ENCODE results near the gene TAT.
"Not testable (repeated sequence)": the region's sequence is repeated elsewhere in the genome, so short reads cannot be mapped to it uniquely, and the experiment has no call there.

The TAT gene

GRCh38 chr16:71609066-71609465 lies 32.2 kb upstream of the TAT start:
- no peak overlapping the region for H3K4me3 ChIP-seq (ENCODE audit: insufficient read depth, low read depth, low read length, poor library complexity, severe bottlenecking)

GRCh38 chr16:71600822-71601221 lies 23.9 kb upstream of the TAT start:
- Histone ChIP-seq H3K27ac (ENCODE audit: insufficient read depth, low read length, poor library complexity, severe bottlenecking) (no peak overlapping the region), H3K27me3 (replicated peaks; ENCODE audit: control insufficient read depth, insufficient read depth, low read length, poor library complexity, severe bottlenecking) (no peaks in the 10 kb centered on the region), H3K4me3 (ENCODE audit: insufficient read depth, low read depth, low read length, poor library complexity, severe bottlenecking) (no peak overlapping the region), H3K36me3 (ENCODE audit: control insufficient read depth, insufficient read depth, low read length) (no peaks in the 10 kb centered on the region), H3K4me1 (ENCODE audit: control insufficient read depth, insufficient read depth, low read length, poor library complexity, severe bottlenecking) (no peaks in the 10 kb centered on the region), H3K9me3 (ENCODE audit: control insufficient read depth, low read length) (no peaks in the 10 kb centered on the region)
- DNase-seq: no peak

More at GRCh38 chr16:71609066-71609465, 32.2 kb upstream of the TAT start:
- H3K36me3 ChIP-seq (ENCODE audit: control insufficient read depth, insufficient read depth, low read length): no peaks in the 10 kb centered on the region
- H3K9me3 ChIP-seq (ENCODE audit: control insufficient read depth, low read length): no peaks in the 10 kb centered on the region
- no peaks in the 10 kb centered on the region for H3K4me1 ChIP-seq (ENCODE audit: control insufficient read depth, insufficient read depth, low read length, poor library complexity, severe bottlenecking)
- DNase-seq: no peak
- no peaks in the 10 kb centered on the region for H3K27me3 ChIP-seq (replicated peaks; ENCODE audit: control insufficient read depth, insufficient read depth, low read length, poor library complexity, severe bottlenecking)
- H3K27ac ChIP-seq (ENCODE audit: insufficient read depth, low read length, poor library complexity, severe bottlenecking): no peak overlapping the region

- not testable (repeated sequence) for H3K9me3 ChIP-seq (ENCODE audit: control insufficient read depth, low read length); DNase-seq; H3K27ac ChIP-seq (ENCODE audit: insufficient read depth, low read length, poor library complexity, severe bottlenecking); H3K36me3 ChIP-seq (ENCODE audit: control insufficient read depth, insufficient read depth, low read length); H3K27me3 ChIP-seq (replicated peaks; ENCODE audit: control insufficient read depth, insufficient read depth, low read length, poor library complexity, severe bottlenecking); H3K4me1 ChIP-seq (ENCODE audit: control insufficient read depth, insufficient read depth, low read length, poor library complexity, severe bottlenecking); H3K4me3 ChIP-seq (ENCODE audit: insufficient read depth, low read depth, low read length, poor library complexity, severe bottlenecking)
These were observed 21.5 kb upstream of the TAT start for GRCh38 chr16:71598426-71598825.

GRCh38 chr16:71595340-71595826 lies 18.5 kb upstream of the TAT start:
- H3K27me3 ChIP-seq (replicated peaks; ENCODE audit: control insufficient read depth, insufficient read depth, low read length, poor library complexity, severe bottlenecking); DNase-seq; H3K27ac ChIP-seq (ENCODE audit: insufficient read depth, low read length, poor library complexity, severe bottlenecking); H3K9me3 ChIP-seq (ENCODE audit: control insufficient read depth, low read length); H3K4me1 ChIP-seq (ENCODE audit: control insufficient read depth, insufficient read depth, low read length, poor library complexity, severe bottlenecking); H3K36me3 ChIP-seq (ENCODE audit: control insufficient read depth, insufficient read depth, low read length); H3K4me3 ChIP-seq (ENCODE audit: insufficient read depth, low read depth, low read length, poor library complexity, severe bottlenecking): not testable (repeated sequence)

- Histone ChIP-seq H3K9me3 (ENCODE audit: control insufficient read depth, low read length) (no peaks in the 10 kb centered on the region), H3K27me3 (replicated peaks; ENCODE audit: control insufficient read depth, insufficient read depth, low read length, poor library complexity, severe bottlenecking) (peaks cover 5% of the 10 kb centered on the region), H3K27ac (ENCODE audit: insufficient read depth, low read length, poor library complexity, severe bottlenecking) (no peak overlapping the region), H3K36me3 (ENCODE audit: control insufficient read depth, insufficient read depth, low read length) (no peaks in the 10 kb centered on the region), H3K4me1 (ENCODE audit: control insufficient read depth, insufficient read depth, low read length, poor library complexity, severe bottlenecking) (no peaks in the 10 kb centered on the region), H3K4me3 (ENCODE audit: insufficient read depth, low read depth, low read length, poor library complexity, severe bottlenecking) (no peak overlapping the region)
- no peak for DNase-seq
These were observed 17.2 kb upstream of the TAT start for GRCh38 chr16:71594000-71594646.

- Histone ChIP-seq H3K9me3 (ENCODE audit: control insufficient read depth, low read length) (no peaks in the 10 kb centered on the region), H3K4me3 (ENCODE audit: insufficient read depth, low read depth, low read length, poor library complexity, severe bottlenecking) (no peak overlapping the region)
- DNase-seq: no peak
These were observed 16.4 kb upstream of the TAT start for GRCh38 chr16:71593048-71593999.

GRCh38 chr16:71591917-71592316 lies 15.0 kb upstream of the TAT start:
- peaks cover 5% of the 10 kb centered on the region for H3K27me3 ChIP-seq (replicated peaks; ENCODE audit: control insufficient read depth, insufficient read depth, low read length, poor library complexity, severe bottlenecking)
- DNase-seq: no peak
- no peaks in the 10 kb centered on the region for H3K36me3 ChIP-seq (ENCODE audit: control insufficient read depth, insufficient read depth, low read length)
- H3K4me3 ChIP-seq (ENCODE audit: insufficient read depth, low read depth, low read length, poor library complexity, severe bottlenecking): no peak overlapping the region
- H3K4me1 ChIP-seq (ENCODE audit: control insufficient read depth, insufficient read depth, low read length, poor library complexity, severe bottlenecking): no peaks in the 10 kb centered on the region
- H3K9me3 ChIP-seq (ENCODE audit: control insufficient read depth, low read length): no peaks in the 10 kb centered on the region
- H3K27ac ChIP-seq (ENCODE audit: insufficient read depth, low read length, poor library complexity, severe bottlenecking): no peak overlapping the region

More at GRCh38 chr16:71593048-71593999, 16.4 kb upstream of the TAT start:
- no peaks in the 10 kb centered on the region for H3K36me3 ChIP-seq (ENCODE audit: control insufficient read depth, insufficient read depth, low read length)
- H3K27ac ChIP-seq (ENCODE audit: insufficient read depth, low read length, poor library complexity, severe bottlenecking): no peak overlapping the region
- H3K4me1 ChIP-seq (ENCODE audit: control insufficient read depth, insufficient read depth, low read length, poor library complexity, severe bottlenecking): no peaks in the 10 kb centered on the region
- H3K27me3 ChIP-seq (replicated peaks; ENCODE audit: control insufficient read depth, insufficient read depth, low read length, poor library complexity, severe bottlenecking): peaks cover 5% of the 10 kb centered on the region

- no peaks in the 10 kb centered on the region for H3K9me3 ChIP-seq (ENCODE audit: control insufficient read depth, low read length)
These were observed 13.7 kb upstream of the TAT start for GRCh38 chr16:71590584-71590983.

GRCh38 chr16:71590071-71590470 lies 13.2 kb upstream of the TAT start:
- H3K4me3 ChIP-seq (ENCODE audit: insufficient read depth, low read depth, low read length, poor library complexity, severe bottlenecking); DNase-seq; H3K27ac ChIP-seq (ENCODE audit: insufficient read depth, low read length, poor library complexity, severe bottlenecking); H3K36me3 ChIP-seq (ENCODE audit: control insufficient read depth, insufficient read depth, low read length); H3K27me3 ChIP-seq (replicated peaks; ENCODE audit: control insufficient read depth, insufficient read depth, low read length, poor library complexity, severe bottlenecking); H3K9me3 ChIP-seq (ENCODE audit: control insufficient read depth, low read length); H3K4me1 ChIP-seq (ENCODE audit: control insufficient read depth, insufficient read depth, low read length, poor library complexity, severe bottlenecking): not testable (repeated sequence)

More at GRCh38 chr16:71590584-71590983, 13.7 kb upstream of the TAT start:
- Histone ChIP-seq H3K27ac (ENCODE audit: insufficient read depth, low read length, poor library complexity, severe bottlenecking) (no peak overlapping the region), H3K4me1 (ENCODE audit: control insufficient read depth, insufficient read depth, low read length, poor library complexity, severe bottlenecking) (no peaks in the 10 kb centered on the region), H3K36me3 (ENCODE audit: control insufficient read depth, insufficient read depth, low read length) (no peaks in the 10 kb centered on the region), H3K27me3 (replicated peaks; ENCODE audit: control insufficient read depth, insufficient read depth, low read length, poor library complexity, severe bottlenecking) (peaks cover 5% of the 10 kb centered on the region), H3K4me3 (ENCODE audit: insufficient read depth, low read depth, low read length, poor library complexity, severe bottlenecking) (no peak overlapping the region)
- DNase-seq: no peak

- not testable (repeated sequence) for H3K27ac ChIP-seq (ENCODE audit: insufficient read depth, low read length, poor library complexity, severe bottlenecking); DNase-seq; H3K27me3 ChIP-seq (replicated peaks; ENCODE audit: control insufficient read depth, insufficient read depth, low read length, poor library complexity, severe bottlenecking); H3K4me1 ChIP-seq (ENCODE audit: control insufficient read depth, insufficient read depth, low read length, poor library complexity, severe bottlenecking); H3K36me3 ChIP-seq (ENCODE audit: control insufficient read depth, insufficient read depth, low read length); H3K4me3 ChIP-seq (ENCODE audit: insufficient read depth, low read depth, low read length, poor library complexity, severe bottlenecking); H3K9me3 ChIP-seq (ENCODE audit: control insufficient read depth, low read length)
These were observed 12.4 kb upstream of the TAT start for GRCh38 chr16:71589334-71589733.
